ENCODE data around the gene RALGAPA2.
A peak's percentile ranks its signal among the peaks of the same experiment; 100 is the strongest.

Gene RALGAPA2

DNA sequence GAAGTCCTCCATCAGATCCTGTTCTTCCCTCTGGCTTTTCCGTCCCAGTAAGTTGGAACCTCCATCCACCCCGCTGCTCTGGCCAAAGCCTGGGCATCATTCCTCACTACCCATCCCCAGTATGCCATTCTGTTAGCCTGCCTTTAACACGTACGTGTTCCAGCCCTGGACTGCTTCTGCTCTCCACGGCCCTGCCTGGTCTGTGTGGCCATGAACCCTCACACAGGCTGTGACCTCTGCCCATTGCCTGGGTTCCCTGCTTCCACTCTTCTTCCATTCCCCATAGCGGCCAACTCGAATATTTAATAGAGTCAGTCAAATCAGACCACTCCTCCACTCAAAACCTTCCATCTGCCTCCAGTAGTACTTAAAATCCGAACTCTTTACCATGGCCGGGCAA lies 29.4 kb downstream of the RALGAPA2 start:
- DNase-seq: no peak

DNA sequence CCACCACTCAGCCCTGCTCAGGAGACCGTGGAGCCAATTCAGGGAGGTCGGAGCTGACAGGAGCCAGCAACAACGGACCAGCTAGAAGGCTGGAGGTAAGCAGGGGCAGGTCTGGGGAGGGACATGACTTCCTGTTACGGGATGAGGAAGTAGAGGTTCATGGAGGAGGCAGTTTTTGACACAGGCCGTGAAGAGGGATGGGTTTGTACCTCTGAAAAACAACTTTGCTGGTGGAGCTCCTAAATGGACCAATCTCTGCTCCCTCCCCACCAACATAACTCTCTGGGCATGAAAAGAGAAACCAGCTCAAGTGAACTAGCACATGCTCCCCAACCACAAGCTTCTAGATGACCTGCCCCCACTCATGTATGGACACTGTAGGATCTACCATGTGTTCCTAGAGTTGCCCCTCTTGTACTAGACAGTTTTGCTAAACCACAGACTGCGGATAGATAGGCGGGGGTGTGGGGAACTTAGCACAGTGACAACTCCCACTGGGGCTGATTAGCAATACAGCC lies 31.4 kb downstream of the RALGAPA2 start:
- no peak for DNase-seq

DNA sequence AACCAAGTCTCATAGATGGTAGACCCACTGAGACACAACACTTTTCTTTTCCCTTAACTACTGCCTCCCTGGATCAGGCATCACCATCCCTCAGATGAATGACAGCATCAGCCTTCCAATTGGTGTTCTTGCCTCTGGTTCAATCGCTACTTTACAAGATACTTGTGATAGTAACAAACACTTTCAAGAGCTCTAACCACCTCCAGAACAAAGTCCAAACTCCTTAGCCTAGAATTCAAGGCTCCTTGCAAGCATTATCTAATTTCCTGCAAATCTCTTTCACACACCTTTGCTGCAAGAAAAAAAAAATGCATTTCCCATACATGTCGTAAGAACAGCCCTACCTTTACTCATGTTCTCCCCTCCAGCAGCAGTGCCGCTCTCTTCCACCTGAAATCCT lies 33.1 kb downstream of the RALGAPA2 start:
- no peak for DNase-seq

DNA sequence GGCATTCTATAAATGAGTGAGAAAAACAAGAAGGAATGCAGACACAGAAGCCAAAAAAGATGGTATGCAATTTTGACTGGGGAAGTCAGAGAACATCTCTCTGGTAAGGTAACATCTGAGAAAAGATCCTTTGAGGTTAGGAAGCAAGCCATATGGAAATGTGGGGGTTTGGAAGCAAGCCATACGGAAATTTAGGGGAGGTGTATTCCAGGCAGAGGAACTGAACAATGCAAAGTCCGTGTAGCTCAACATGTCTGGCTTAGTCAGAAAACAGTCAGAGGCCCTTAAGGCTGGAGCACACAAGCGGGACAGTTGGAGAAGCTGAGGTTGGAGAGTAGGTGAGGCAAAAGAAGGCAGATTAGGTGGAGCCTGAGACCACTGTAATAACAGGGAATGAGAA lies 35.3 kb downstream of the RALGAPA2 start:
- no peak for DNase-seq

DNA sequence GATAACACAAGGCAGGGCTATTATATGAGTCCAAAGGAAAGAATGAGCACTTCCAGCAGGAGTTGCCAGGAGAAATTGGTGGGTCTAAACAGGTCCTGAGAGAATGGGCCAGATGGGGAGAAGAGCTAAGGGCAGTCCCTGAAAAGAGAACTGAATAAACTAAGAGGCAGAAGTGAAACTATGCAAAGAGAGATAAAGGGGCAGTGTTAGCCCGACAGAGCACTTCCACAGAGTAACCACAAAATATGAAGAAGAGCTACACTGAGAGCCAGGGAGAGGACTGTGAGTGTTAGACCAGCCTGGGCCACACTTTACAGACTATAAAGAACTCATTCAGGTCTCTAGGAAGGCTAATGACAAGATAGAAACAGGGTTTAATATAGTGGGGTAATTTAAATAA lies 43.8 kb downstream of the RALGAPA2 start:
- DNase-seq: no peak

DNA sequence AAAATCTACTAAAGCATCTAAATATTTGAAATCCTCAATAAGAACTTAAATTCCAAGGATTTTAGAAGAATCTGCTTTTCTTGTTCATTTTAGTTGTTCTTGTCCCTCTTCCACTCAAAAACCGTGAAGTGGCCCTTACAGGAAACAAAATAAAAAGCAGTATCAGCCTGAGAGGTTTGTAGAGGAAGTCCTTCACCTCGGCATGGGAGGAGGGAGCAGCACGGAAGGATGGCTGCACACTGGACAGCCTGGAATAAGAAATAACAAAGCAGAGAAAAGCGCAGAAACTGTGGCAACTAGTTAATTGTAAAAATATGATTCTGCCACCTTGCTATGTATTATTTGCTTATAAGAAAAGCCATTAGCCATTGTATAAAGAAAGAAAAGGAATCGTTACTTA lies 46.1 kb downstream of the RALGAPA2 start:
- no peak for DNase-seq

DNA sequence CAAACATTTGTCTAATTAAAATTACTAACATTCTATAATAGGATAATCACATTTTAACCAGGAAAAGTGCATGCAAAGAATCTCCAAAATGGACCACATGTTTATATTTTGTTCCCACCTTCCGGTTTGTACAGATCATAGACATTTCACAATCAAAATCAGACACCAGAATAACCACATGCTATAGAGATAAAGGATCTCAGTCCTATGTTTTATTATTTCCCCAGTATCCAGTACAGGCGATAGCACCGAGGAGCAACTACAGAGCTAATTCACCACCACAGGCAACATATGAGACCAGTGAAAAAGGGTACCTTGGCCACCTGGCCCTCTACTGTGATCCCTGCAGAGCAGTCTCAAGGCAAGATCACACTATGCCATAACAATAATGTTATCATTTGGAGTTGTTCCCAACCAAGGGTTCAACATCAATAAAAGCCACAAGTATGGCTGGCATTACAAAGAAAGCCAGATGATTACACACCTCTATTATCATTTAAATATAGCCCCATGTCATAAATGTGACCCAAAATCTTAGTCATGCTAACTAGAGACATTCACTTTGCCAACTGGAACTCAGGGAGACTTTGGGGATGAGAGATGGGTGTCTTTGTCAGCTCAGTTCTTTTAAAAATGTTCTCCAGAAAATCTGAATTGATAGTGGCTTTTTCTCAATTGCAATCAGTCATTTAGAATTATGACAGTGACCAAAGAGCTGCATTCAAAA lies 46.7 kb downstream of the RALGAPA2 start:
- no peak for DNase-seq

DNA sequence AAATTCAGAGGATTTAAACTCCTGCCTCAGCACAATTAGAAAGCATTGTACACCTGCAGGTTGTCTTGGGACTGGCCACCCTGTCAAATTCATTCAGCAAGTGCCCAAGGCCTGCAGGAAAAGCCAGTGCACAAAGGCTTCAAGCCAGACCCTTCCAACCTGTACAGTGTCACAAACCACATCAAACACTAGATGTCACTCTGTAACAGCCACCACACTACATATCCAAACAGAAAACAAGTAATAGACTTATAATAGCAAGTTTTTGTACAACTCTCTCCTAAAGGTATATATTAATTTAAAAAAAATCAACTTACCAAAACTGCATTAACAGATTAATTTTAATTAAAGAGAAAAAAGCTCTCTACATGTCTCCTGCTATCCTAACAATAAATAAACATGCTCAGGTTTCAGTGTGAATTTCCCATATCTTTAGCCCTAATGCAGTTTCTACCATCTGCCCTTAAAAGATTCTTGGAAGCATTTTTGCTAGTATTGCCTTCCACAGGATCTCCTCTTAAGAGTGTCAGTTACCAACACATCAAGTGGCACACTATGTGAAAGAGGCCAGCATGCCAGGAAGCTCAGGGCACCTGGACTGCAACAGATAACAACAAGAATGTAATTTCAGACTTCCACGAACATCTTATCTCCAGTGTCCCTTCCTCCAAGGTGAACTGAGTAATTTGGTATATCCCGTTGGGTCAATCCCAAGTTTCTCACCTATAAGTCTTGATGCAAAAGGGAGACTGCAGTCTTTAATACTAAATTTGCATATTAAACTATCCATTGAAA lies 47.5 kb downstream of the RALGAPA2 start:
- peak; percentile 11 for DNase-seq

DNA sequence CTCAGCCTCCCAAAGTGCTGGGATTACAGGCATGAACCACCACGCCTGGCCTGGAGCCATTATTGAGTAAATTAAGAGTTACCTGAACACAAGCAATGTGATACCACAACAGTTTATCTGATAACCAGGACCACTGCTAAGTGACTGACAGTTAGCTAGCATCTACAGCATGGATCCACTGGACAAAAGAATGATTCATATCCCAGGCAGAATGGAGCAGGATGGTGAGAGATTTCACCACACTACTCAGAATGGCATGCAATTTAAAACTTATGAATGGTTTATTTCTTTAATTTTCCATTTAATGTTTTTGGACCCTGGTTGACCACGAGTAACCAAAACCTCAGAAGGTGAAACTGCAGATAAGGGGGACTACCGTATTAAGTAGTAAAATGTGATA lies 48.6 kb downstream of the RALGAPA2 start:
- DNase-seq: no peak

DNA sequence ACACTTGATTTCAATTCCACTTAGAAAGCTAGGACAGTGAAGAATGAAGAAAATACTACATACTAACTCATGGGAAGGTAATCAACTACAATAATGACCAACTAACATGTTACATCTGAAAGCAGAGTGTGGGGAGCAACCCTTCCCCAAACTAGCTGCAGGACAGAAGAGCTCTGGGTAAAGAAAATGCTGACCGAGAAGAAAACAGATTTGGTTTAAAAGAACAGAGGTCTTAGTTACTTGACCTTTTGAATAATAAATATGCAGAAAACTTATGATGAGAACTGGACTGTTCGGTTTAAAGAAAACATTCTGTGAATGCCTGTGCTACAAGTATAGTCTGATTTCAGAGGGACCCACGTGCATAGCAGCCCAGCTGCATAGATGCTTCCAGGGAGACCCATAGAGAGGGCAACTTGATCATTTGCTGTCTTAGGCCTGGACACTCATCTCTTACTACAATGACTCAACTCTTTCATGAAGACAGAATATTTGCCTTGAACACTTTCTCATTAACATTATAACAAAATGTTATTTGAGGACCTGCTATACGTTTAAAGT lies 53.5 kb downstream of the RALGAPA2 start:
- no peak for DNase-seq

DNA sequence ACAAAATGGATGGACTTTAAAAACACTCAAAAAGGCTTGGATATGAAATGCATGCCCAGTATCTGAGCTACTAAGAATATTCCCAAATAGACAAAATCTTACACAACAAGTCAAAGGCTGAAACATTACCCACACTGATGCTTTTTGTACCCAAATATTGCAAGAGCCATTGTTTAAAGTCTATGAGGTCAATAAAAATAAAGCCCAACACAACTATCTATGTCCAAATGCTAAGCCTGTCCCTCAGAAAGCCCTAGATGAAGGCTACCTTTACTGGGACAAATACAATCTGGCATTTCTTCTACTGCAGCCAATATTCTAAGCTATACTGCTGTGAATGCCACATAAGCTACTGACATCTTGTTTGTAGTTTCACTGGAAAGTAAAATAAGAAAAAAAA lies 54.3 kb downstream of the RALGAPA2 start:
- DNase-seq: no peak

DNA sequence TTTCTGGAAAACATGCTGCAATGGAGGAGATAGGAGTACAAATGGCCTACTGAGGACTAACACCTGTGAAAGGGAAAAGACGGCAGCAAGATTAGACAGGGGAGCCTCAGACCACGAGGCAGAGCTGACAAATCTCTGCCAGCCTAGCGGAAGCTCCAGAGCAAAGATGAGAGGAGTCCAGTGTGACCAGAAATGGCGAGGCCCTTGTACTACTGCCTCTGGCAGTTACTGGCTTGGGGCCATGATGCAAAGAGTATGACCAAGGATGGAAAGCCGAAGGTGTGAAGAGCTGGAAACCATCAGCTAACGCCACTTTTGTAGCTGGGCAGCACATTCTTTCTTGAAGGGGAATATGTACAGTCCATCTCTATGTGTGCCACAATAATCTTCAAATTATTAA lies 55.4 kb downstream of the RALGAPA2 start:
- no peak for DNase-seq

DNA sequence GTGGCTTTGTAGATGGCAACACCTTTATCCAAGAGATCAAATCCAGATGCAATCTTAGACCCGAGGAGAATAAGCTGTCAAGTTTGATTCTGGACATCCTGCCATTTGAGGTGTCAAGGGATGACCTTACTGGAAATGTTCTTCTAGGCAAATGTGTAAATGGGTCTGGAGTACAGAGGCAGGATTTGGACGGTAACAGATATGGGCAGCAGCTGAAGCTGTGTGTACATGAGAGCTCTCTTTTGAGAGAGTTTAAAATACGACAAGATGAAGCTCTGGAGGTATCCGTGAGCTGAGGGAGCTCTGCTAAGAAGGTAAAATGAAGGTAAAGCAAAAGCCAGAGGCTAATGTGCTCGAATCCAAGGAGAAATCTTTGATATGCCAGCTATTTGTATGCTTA lies 56.6 kb downstream of the RALGAPA2 start:
- DNase-seq: no peak

DNA sequence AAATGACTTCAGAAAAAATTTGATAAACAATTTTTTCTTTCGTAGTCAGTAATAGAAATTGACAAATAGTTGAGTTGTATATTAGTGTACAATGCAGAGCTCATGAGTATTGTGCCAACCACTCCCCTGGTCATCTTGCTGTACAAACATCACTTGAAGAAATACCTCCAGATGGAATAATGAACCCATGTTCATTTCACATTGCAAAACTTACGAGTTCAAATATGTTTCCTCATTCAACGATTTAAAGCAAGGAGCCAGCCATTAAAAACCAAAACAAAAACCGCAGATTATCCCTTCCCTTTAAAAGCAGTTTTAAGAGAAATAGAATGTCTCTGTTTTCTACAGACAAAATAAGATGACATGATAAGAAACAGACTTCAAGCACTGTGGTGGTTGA lies 62.5 kb downstream of the RALGAPA2 start:
- no peak for DNase-seq

DNA sequence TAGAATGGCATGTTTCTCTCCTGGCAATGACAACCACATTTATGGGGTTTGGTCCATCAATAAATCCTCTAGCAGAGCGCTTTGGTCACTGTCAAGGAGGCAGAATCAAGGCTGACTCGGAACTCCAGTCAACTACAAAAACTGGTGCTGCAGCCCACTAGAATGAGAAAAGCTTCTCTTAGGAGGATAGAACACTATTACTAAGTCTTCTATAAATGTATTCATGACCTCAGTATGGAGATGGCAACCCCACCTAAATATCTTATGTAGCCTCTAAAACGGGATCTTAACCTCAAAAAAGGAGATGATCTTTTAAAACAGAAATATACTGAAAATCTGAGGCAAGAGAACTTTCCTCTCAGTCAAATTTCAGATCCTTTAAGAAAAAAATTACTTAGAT lies 68.5 kb downstream of the RALGAPA2 start:
- no peak for DNase-seq

DNA sequence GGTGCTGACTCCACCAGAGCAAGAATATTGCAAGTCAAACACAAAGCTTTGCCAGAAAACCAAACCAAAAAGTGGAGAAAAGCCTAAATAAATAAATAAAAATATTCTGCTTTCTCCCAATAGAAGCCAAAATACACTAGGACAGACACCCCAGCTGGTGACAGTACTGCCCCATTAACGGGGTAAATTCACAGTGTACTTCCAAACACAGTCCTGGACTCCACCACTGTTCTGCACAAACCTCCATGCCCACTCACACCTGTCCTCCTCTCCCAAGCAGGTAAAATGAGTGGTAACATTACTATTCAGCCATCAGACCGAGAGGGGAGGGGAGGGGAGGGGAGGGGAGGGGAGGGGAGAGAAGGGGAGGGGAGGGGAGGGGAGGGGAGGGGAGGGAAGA lies 70.7 kb downstream of the RALGAPA2 start:
- DNase-seq: no peak

DNA sequence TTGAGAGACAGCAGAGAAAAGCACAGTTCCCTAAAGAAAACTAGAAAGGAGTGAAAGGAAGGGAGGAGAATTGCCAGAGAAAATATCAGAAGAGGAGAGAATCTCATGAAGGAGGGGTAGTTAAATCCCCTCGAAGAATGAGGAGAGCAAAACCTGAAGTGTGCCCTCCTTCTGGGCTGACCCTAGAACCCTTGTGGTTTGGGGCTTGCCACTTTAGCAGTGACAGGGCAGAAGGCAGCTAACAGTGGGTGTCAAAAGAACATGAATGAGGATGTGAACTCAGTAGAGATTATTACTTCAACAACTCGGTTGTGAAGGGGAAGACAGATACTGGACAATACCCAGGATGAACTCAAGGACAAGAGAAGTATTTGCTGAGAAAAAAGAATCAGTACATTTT lies 73.6 kb downstream of the RALGAPA2 start:
- DNase-seq: no peak

DNA sequence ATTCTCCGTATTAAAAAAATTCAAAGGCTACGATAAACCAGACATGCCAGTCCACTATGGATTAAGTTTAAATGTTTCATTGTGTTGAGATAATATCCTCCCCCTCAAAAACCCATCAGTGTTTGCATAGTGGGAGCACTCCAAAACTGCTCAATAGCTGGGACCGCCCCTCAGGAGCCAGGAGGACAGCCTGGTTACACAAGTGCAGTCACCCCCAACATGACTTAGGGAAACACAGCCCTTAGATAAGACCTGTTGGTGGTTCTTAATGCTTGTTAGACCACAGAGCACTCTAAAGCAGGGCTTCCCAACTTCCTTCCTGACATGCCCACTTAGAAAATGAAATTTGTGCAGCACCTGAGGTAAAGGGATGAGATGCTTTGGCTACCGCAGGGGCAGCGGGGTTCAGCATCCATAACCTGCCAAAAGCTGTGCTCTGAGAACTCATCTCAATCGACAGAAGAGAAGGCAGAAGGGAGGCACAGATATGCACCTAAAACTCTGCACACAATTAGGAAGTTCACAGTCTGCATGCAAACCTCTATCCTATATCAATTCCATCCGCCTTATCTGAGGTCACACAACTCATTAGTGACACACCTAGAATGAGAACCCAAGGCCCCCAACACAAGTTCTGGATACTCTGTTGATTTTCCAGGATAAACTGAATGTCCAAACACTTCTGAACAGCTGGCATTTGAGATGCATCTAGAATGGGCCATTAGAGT lies 74.3 kb downstream of the RALGAPA2 start:
- DNase-seq: no peak

DNA sequence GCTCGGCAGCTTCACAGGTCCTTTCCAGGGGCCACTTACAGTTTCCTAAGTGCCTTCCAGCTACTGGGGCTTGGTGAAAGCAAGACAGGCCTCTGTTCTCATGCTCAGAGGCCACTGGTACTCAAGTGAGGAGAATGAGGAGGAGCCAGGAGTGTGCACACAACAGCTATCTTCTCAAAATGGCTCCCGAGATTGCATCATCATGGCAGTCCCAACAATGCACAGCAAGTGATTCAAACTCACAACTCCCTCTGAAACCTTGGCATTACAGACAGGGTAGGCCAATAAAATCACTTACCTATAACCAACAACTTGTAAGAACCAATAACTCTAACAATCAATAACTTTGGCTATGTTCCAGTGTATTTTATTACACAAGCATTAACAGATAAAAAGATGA lies 77.4 kb downstream of the RALGAPA2 start:
- DNase-seq: no peak

DNA sequence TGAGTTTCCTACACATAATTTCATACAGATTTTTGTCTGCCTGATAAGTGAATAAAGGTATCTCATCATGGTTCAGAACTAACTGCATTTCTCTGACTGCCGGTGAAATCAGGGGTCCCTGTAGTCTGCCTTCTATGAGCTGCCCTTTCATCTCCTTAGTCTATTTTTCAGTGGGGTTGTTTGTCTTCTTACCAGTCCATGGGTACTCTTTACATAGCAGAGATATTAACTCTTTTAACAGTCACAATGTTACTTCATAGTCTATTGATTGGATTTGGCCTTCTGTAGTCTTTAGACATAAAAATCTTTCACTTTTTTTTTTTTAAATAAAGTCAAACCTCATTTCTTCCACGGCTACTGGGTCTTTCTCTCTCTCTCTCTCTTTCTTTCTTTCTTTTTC lies 79.8 kb downstream of the RALGAPA2 start:
- no peak for DNase-seq

DNA sequence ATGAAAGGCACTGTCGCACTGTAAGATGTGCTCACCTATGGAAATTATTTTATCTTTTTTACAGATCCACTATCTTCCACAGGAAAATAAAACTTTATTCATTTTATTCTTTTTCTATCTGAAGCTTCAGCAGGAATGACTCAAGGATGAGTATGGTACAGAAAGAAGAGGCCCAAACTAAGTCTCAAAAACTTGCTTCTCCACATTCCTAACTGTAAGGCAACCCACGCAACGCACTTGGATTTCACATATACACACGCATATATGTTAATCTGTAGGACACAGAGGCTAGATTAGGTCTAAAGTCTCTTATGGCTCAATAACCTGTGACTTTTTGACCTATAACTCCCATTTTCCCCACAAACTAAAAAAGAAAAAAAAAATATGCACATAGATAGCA lies 81.9 kb downstream of the RALGAPA2 start:
- no peak for DNase-seq

DNA sequence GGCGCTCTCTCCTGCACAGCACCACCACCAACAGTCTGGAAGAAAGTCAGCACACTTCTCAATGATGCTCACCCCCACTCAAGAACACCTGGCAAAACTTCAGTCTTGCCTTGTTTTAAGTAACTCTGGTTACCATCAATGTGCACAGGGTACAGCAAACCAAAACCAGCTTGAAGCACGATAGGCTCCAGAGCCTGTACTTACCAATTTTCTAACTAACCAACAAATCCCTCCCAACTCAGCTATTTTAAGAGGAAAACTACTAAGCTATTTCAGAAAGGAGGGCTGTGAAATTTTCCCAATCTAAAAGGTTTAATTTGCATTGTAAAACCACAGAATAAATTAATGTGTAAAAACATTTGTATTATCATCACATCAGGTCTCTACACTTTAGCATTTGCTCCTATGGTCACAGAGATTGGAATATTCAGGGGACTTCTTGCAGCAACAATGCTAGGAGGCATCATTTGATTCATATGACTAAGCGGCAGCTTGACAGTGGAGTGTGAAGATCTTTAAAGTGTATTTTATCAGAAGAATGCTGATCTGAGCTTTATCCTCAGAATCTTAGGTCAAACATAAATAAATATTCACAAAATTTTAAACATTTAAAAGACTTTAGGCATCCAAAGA lies 82.8 kb downstream of the RALGAPA2 start:
- DNase-seq: no peak

DNA sequence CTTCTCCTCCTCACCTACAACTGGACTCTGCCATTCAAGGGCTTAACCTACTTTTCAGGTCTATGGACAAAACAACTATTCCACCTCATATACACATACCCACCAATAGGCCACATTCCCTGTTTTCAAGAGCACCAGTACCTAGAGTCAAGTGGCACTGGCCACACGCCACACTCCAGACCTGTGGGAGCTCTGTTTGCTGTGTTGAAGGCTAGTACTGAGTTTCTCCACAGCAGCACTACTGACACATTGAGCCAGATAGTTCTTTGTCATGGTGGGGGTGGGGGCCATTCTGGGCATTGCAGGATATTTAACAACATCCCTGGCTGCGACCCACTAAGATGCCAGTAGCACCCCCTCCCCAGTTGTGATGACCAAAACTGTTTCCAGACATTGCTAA lies 84.1 kb downstream of the RALGAPA2 start:
- no peak for DNase-seq

Data from COR-L47 (cell line).